HG02981 (cell line): Measurements from ENCODE around the gene PCSK7.
A peak's percentile ranks its signal among the peaks of the same experiment; 100 is the strongest.

ENCODE experiments used
- ATAC-seq: cut with Tn5 transposase; IDR thresholded peaks from one replicate; pipeline ENCODE4 v1.9.1; 2021; ENCODE audit warnings: mild to moderate bottlenecking, moderate library complexity; ENCODE audit not compliant: unreplicated experiment

PCSK7 gene

DNA sequence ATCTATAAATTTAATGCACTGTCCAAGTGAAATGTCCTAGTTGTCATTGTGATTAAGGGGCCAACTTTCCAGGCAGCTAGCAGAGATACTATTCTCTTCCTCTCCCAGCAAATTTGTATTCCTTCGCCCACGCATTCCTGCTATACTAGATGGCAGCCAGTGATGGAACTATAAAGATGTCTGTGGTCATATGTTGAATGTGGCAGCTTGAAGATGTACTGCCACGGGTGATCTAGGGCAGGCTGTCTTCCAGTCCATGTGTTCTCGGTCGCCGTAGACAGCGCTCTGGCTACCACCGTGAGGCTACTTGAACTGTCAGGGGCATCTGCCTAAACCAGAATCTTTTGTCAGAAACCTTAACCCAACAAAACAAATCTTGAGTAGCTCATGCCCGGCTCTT is 61.7 kb downstream of the PCSK7 start:
- ATAC-seq, result no peak

GRCh38 chr11:117169736-117170135 is 62.1 kb downstream of the PCSK7 start:
- no peak for ATAC-seq

DNA sequence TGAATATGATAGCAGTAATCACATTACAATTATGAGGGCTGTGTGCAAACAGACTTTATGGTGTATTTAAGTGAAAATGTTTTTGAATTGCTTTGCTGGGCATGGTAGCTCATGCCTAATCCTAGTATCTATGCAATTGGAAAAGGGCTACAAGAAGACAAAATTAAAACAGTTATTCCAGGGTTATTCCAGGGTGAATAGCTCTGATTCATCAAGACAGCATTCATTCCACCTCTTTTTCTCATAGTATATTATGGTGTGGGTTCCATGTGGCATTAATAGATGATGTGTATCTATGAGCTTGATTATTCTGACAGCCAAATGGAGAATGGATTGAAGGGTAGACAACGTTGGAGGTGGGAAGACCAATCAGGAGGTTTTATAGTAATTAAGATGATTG is 65.4 kb downstream of the PCSK7 start:
- no peak for ATAC-seq

DNA sequence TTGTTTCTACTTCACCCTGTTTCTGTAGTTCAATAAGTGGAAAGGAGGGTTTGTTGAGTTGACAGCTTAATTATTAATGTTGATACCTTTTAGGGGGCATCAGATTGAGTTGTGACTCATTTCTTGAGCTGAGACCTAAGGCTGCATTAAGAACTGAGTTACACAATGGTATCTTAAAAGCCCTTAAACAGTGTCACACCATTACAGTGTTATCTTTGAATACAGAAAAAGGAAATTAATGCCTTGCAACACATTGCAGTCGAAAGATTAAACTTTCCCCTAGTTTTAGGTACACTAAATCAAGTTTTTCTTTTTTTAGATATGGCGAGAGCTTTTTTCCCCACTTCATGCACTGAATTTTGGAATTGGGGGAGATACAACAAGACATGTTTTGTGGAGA is 71.0 kb downstream of the PCSK7 start:
- peak; percentile 54 for ATAC-seq

- ATAC-seq, result no peak
These were observed 72.0 kb downstream of the PCSK7 start for GRCh38 chr11:117159892-117160291.

GRCh38 chr11:117157507-117157906 is 74.4 kb downstream of the PCSK7 start:
- no peak for ATAC-seq

DNA sequence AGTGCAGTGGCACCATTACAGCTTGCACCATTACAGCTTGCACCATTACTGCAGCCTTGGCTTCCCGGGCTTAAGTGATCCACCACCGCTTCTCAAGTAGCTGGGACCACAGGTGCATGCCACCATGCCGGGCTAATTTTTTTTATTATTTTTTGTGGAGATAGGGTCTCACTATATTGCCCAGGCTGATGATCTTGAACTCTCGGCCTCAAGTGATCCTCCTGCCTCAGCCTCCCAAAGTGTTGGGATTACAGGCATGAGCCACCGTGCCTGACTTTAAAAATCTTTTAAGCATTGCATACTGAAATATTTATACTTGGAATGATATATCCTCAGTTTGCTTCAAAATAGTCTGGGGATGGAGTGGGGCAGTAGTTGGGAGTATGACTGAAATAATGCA is 77.4 kb downstream of the PCSK7 start:
- ATAC-seq, result no peak
